ENCODE data around the gene IMMP2L. TPM values are rescaled to one million over a fixed set of nuclear protein-coding genes. Genes with fewer than 3 reads are reported as not detected.
"Not testable (repeated sequence)": the region's sequence is repeated elsewhere in the genome, so short reads cannot be mapped to it uniquely, and the experiment has no call there.

Gene IMMP2L
- total RNA-seq, 1 donor from 2014 or later, result 32.0 TPM

DNA sequence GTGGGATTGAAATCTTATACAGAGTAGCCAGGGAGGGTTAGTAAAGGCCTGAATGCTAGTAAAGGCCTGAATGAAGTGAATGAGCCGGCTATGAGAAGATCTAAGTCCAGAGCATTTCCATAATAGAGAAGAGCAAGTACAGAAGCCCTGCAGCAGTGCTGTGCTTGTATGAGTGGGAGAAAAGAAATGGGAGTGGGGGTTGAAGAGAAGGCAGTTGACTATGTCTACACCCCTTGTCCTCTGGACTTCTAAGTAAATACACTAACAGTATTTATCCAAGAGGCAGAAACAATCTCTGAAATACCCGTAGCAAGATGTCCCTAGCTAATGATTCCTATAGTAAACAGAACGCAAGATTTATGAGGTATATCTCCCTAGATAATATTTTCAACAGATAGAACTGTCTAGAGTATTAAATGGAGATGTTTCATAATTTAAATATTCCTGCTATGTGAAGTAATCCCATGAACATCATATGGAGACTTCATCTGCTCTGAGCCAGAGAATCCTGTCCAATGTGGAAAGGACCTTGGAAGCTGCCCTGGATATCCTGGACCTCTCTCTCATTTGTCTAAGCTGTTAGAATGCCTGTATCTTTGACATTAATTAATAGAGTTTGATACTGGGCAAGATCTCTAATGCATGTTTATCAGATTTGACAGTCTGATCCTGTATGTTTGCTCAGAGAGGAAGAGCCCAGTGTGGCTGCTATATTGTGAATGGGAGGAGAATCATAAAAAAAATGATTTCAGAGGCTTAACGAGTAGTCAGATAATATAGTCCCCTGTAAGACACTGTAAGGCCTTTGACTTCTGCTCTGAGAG is 299.8 kb downstream of the IMMP2L start:
- no peak for DNase-seq

DNA sequence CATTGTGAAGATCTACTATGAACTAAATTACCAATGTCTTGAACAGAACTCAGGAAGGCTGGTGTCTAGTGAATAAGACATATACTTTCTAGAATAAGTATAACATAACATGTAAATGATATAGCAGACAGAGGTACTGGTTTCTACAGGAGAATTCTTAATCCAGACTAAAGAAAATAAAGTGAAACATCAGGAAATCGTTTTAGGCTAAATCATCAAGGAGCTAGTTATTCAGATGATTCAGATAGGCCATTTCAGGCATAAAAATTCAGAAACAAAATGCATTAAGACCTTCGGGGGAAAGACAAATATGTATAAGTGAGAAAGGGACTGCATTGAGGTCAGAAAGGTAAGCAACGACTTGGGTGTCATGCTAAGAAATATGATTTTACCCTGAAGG is 300.8 kb downstream of the IMMP2L start:
- no peak for DNase-seq

DNA sequence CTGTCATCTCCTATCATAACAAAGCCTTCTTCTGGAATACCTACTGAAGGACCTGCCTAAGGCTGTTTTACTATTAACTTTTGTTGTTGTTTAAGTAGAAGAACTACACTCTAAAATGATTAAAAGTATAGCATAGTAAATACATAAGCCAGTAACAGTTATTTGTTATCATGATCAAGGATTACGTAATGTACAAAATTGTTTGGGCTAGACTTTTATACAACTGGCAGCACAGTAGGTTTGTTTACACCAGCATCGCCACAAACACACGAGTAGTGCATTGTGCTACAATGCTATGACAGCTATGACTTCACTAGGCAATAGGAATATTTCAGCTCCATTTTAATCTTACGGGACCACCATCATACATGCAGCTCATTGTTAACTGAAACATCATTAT is 302.3 kb downstream of the IMMP2L start:
- no peak for DNase-seq

DNA sequence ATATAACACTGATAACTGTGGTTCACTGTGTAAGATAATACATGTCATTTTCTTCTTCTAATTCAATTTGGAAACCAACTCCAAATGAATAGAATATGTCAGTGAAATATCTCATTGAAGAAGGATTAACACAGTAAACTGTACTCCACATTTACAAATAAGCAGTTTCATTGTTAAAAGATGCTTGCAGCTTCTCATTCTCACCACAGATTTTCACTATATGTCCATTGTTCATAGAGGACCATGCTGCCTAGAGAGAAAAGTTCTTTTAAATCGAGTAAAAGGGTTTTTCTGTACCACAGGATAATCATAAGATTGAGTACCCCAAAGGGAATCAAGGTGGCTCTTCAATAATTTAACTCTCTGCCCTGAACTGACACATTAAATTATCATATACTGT is 305.9 kb downstream of the IMMP2L start:
- no peak for DNase-seq

DNA sequence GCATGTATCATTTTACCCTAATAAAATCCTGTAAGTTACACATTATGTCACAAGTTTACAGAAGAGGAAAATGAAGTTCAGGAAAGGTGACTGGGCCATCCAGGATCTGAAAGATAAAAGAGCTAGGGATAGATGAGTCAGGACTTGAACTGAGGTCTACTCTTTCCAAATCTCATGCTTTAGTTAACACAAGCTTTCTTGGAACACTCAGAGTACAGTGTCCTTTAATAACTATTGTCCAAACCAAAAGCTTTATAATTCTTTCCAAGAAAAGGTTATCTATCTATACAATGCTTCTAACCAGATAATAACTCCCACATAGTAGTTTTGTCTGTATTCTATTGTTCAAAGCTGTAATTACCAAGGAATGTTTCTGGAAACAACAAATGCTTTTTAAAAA is 306.7 kb downstream of the IMMP2L start:
- no peak for DNase-seq

DNA sequence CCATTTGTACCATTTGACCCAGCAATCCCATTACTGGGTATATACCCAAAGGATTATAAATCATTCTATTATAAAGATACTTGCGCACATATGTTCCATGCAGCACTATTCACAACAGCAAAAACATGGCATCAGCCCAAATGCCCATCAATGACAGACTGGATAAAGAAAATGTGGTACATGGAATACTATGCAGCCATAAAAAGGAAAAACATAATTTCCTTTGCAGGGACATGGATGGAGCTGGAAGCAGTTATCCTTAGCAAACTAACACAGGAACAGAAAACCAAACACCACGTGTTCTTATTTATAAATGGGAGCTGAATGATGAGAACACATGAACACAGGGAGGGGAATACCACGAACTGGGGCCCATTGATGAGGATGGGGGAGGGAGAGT is 310.9 kb downstream of the IMMP2L start:
- not testable (repeated sequence) for DNase-seq

DNA sequence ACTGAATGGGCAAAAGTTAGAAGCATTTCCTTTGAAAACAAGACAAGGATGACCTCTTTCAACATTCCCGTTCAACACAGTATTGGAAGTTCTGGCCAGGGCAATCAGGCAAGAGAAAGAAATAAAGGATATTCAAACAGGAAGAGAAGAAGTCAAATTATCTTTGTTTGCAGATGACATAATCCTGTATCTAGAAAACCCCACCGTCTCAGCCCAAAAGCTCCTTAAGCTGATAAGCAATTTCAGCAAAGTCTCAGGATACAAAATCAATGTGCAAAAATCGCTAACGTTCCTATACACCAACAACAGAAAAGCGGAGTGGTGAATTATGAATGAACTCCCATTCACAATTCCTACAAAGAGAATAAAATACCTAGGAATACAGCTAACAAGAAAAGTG is 312.5 kb downstream of the IMMP2L start:
- not testable (repeated sequence) for DNase-seq

DNA sequence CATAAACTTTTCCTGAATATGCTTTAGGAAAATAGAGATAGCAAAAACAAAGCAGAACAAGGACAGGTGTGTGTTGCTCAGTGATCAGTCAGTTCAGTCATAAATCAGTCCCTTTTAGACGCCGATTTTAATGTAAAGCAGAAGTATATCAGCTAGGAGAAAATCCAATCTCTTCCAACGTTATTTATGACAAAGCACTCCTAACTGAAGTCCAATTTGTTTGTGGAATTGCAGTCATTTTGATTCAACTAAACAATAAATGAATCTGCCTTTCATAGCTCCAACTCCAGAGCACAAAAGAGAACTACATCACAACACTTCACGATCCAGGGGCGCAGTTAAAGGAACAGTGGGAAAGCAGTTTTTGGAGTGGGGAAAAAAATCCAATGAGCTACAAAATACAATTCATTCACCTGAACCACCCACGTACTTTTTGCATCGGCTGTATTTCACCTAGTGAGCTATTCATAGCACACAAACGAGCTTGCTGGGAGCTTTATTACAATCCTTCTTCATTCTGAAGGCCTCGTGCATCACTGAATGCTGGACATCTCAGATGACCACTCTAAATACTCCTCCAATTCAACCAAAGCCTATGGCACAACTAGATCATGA is 320.0 kb downstream of the IMMP2L start:
- DNase-seq, result no peak

DNA sequence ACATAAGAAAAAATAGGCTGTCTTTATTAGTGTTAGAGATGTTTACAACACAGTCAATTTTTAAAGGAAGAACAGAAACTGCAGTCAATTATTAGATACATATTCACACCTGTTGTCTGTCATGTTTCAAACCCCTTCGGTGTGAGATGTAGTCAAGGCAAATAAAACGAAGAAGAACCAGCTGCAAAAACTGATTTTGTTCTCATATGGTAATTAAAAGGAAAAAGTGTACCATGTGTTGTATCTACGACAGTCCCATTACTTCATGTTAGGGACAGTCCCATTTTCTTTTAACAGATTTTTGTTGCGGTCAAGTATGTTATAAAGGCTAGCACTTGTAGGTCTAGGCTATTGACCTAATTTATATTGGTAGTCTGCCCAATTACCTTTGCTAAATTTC is 321.9 kb downstream of the IMMP2L start:
- no peak for DNase-seq

DNA sequence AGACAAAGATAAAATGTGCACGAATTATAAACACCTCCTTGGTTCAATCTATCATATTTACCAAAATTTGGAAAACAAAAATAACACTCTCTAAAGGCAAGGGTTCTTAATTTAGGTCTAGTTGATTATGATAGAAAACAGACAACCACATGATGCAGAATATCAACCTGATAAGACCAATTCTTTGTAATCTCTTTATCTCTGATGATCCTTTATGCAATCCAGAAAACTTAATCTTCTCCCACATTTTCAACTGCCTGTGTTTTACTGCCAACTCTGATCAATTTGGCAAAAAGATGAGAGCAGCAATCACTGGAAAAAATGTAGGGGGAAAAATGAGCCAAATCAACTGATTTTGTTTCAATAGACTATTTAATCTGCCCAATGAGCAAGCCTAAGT is 322.9 kb downstream of the IMMP2L start:
- DNase-seq, result no peak

DNA sequence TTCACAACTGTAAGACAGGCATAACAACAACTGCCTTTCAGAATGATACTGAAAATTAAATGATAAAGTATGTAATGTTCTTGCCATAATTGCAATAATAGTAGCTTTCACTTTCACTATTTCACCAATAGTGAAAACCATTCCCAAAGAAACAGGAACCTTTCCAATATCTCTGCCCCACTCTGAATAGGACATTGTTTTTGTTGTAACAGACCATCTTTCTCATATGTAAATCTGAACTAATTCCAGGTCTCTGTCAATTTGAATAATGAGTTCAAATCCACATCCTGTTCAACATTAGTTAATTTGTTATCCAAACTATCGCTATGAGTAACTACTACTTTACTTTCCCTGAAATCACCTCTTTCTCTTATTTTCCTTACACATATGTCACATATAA is 323.4 kb downstream of the IMMP2L start:
- peak; percentile 5 for DNase-seq

DNA sequence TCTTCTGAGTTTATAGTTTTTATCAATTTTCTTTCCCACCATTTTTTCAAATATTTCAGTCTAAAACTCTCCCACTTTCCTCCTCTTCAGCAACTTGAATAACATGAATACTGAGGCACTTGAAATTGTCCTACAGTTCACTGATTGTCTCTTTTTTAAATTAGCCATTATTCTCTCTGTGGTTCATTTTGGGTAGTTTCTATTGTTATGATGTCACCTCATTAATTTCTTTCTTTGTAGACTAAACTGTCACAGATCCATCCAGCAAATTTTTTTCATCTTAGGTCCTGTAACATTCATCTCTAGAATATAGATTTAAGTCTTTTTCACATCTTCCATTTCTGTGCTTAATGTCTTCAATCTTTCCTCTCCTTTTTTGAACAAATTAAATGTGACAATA is 326.6 kb downstream of the IMMP2L start:
- DNase-seq, result no peak

DNA sequence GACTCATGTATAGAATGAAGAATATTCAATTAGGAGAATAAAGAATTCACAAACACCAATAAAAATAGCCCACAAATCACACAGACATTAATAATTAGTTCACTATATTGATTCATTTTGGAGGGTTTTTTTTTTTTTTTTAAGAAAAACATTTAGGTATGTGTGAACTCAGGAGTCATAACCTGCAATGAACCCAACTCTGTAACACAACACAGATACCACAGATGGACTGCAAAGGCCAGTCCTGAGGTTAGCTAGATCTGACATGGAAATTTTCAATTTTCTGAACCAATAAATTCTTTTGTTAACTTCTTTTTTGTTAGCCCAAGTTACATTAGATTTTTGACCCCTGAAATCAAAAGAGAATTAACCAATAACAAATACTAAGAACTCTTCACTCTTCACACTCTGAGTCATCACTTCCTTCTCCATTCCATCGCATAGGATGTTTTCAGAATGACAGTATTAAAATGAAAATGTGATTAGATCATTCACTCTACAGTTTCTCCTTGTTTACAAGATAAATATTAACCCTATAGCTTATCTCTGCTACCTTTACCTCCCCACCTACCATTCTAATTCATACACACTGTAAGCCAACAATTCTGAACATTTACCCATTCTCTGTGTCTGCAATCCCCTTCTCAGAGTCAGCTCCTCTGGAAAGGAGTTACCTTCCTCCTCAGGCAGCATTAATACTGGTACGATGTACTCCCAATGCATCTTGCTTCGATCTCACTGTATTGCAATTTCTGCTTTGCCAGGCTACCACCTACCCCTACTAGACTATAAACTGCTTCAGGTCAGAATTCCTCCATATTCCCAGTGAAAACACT is 329.8 kb downstream of the IMMP2L start:
- no peak for DNase-seq

DNA sequence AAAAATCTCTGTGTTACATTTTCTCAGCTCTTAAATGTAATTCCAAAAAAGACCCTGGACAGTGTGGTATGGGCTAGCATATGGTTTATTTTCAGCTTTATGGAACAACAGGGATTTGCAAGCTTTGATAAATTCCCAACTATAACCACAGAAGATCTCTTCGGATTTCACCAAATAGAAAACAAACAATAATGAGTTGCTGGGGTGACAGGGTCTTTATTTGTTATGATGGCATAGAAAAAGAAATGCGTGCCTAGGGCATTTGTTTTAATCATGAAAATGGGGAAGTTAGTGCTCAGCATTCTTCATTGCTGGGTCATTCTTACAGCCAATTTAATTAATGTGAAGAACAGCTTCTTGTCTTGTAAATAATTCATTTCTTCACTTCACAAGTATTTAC is 332.4 kb downstream of the IMMP2L start:
- DNase-seq, result peak; percentile 6

DNA sequence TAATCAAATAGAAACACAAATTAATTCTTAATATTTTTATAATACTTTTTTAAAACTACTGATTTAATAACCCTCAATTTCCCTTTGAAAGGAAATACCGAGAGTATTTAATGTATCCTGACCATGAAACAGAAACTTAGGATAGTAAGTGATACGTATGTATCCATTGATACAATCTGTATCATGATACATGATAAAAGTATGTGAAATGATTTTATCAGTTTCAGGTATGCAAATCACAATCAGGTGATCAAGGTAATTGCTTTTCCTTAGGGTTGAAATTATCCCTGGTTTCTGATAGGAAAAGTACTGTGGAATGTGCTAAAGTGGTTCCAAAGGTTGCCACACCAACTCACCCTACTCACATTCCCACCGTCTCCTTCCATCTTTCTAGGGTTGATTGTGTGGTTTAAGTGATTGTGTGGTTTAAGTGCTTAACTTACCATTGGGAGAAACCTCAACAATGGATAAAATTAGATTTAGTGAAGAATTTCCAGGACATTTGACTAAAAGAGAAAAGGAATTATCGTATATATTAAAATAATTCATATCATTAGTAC is 333.0 kb downstream of the IMMP2L start:
- no peak for DNase-seq

DNA sequence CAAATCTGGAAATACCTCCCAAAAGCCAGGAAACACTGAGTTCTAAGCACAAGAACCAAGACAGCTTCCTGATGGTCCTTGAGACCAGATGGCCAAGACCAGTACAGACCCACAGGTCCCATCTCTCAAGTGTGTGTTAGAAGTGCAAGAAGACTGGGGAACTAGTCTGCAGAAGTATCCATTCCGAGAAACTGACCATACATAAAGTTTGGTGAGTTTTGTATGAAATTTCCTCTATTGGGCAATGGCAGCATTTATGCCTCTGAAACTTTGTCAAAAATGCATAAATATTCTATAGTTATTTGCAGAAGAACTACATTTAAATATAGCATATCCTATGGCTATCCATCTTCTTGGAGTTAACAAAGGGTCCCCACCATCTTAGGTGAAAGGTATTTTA is 333.9 kb downstream of the IMMP2L start:
- DNase-seq, result no peak

DNA sequence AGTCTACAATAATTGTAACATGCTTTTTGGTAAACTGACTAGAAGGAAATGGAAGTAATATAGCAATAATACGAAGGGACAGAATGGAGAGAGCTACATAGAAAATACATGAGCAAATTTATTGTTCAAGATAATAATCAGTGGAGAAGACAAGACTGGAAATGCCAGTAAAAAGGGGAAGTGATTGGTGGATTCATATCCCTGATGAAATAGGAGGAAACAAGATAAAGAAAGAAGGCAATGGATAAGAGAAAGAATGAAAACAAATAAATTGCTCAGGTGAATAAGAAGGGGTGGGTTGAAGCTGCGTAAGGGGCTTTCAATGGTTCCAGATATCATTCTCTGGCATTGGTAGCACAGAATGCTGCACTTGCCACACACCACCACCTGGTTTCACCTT is 335.5 kb downstream of the IMMP2L start:
- no peak for DNase-seq

DNA sequence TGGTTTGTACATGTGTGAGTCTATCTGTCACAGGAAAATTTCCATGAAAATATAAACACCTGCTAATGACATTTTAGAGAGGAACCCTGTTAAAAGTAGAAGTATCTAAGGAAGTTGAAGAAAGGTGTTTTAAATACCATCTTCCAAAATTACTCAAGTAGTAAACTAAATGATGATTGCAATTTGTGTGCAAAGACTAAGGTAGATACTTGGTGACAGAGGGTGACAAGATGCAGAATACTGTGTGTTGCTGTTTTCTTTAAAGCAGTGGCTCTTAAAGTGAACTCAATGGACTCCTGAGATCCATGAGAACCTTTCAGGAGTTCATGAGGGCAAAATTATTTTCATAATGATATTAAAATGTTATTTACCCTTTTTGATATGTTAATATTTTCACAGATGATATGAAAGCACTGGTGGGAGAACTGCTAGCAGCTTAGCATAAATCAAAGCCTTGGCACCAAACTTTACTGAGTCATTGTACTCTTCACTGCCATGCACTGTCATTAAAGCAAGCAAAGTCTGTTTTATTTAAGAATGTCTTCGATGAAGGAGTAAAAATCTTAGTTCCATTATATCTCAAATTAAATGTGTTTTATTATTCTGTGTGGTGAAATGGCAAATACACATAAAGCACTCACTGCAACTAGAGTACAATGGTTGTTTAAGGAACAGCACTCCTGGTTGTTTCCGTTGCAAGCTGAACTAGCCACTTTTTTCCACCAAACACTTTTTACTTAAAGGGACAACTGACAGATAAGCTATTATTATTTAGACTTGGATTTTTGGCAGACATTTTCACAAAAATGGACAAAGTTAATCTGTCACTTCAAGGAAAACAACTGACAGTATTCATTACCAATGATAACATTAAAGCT is 337.7 kb downstream of the IMMP2L start:
- no peak for DNase-seq

DNA sequence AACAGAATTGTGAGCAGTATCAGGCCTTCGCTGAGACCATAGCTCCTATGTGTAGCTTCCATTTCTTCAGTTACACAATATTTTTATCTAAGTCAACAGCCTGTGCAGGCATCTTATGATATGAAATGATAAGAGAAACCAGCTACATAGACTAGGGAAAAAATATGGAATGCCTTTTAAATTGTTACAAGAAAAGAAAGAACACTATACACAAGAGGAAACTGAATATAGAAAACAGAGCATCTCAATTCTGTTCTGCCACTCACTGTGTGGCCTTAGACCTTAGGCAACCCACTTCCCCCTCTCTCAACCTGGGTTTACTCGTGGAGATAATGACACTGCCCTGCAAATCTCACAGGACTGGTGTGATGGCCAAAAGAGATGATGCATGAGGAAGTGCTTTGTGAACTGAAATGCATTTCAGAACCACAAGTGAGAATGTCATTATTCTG is 338.5 kb downstream of the IMMP2L start:
- no peak for DNase-seq

DNA sequence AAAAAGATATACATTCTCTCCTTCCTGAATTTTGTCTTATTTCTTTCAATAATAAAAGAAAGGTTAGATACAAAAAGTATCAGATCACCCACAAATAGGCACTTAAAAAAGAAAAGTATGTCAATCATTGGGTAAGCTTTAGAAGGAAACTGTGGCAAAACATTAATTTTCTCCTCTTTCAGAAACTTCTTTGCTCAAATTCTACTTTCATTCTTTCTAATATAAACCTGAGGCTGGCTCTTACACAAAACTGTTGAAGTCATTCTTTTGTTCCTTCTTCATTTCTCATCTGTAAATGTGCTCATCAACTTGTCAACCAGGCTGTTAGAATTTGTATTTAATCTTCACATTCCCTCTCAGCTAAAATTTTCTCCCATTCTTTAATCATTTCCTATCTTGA is 346.7 kb downstream of the IMMP2L start:
- no peak for DNase-seq

DNA sequence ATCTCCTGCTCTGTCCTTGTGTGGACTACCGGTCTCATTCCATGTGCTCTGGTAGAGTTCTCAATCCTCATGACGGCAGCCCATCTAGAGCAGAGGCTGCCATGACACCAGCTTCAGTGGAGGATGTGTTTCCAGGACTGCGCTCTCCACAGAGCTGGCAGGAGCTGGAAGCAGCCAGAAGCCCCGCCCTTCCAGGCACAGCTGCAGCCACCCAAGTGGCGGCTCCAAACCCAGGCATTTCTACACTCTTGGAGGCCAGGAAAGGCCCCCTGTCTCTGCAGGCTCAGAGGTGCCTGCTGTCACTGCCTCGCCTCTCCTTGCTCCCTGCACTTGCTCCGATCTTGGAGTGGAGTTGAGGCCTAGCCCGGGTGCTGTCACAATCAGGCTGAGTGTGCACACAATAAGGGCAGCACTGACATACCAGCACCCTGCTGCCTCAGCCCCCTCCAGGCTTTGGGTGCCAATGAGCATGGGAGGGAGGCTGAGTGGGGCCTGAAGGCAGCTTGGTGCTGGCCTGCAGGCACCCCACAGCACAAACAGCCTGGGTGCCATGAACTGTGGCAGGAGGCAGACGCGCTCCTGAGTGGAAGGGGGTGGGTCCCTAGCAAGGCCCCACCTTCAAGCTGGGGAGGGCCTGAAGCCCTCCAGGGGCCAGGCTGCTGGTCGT is 349.3 kb downstream of the IMMP2L start:
- DNase-seq, result no peak
